CD4-positive, alpha-beta T cell treated with Interleukin-17A for 4 hours (primary cell): Measurements from ENCODE around the gene GALNT17.

Experiments used
- DNase-seq: peaks from one replicate; pipeline ENCODE4 v3.0.0-alpha.2; 2020; ENCODE audit warnings: mixed read lengths

Gene GALNT17

GRCh38 chr7:71511361-71511807 lies 379.4 kb downstream of the GALNT17 start:
- no peak for DNase-seq

DNA sequence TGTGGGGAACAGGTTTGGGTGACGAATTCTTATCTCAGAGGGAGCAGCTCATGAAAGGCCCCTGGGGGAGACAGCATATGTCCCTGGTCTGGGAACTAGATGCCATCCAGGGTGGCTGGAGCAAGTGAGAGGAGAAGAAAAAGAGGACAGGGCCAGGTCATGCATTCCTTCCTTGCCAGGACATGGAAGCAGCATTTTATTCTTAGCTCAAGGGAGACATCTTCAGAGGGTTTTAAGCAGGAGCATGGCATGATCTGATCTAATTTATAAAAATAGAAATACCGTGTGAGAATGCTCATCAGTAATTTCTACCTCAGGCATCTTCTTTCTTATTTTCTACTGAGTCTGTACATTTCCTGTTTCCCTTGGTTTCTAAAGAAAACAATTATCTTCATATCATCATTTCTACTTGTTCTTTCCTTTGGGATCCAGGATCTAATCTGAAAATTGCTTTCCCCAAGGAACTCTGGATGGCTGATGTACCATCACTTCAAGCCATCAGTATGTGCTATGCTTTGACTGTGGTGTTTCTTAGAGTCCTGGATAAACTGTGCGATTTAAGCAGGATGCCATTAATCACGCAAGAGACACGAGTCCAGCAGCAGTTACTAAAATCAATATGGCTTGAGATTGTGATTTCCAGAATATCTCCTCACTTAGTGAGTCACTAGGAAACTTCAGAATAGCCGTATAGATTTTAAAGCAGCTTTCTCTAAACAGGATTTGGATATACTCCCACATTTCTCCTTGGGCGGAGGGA lies 386.2 kb downstream of the GALNT17 start:
- DNase-seq: no peak

GRCh38 chr7:71518880-71519279 lies 386.9 kb downstream of the GALNT17 start:
- no peak for DNase-seq

DNA sequence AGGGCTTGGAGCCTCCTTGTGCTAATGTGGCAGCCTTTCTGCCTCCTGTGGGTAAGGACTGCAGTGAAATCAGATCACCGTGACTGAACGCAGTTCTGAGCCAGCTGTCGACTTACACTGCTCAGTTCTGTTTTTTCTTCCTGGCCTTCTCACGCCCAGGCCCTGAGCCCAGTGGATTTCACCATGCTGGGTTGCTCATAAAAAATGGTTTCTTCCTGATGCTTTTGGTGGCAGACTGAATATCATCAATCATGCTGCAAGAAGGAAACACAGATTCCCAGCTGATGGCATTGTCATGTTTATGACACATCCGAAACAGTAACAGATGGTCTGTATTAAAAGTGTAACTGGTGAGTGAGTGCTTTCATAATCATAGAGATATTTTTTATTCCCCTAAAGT lies 389.6 kb downstream of the GALNT17 start:
- DNase-seq: no peak

DNA sequence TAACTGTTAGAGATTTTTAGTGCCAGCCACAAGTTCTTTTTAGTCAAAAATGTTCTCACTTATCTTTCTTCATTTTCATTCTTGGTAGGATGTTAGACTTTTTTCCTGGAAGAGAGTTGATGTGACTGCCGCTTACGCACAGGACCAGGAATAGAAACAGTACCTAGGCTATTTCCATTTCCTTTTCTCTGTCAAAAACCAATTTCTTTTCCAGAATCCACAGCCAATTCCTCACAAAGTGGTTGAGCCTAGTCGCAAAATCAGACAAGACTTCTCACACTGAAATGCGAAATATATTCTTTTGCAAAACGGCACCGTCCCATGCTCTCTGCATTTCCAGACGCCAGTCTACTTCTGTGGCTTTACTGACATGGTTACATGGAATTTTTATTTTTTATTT lies 394.2 kb downstream of the GALNT17 start:
- DNase-seq: no peak

DNA sequence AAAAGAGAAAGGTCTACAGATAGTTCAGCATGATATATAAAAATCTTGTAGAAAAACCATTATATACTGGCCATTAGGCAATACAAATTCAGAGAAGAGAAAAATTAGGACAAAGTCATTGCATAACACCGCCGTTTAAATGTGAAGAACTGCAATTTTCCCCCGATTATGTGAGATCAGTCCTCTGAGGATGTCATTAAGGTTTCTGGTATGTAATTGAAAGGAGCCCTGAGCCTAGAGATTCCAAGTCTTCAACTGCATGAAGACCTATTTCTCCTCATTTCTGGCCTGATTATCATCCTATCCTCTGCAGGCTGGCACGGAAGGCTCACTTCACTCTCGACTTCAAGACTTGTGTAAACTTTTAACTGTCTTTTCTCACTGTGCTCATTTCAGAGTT lies 395.3 kb downstream of the GALNT17 start:
- DNase-seq: no peak

DNA sequence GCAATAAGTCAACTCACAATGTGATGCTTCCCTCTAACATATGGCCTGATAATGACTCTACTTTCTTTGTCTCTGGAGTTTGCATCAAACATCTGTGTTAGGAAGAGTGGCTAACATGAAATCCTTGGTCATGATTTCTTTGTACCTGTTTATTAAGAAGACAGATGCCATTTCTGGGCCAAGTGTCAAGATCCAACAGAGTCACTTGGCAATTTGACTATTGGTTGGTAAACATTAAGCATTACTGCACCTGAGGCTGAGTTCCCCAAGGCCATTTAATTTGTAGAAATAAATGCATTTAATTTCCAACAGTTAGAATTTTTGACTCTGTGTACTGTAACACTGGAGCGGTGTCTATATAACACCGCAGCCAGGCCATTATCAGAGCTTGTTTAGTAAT lies 403.7 kb downstream of the GALNT17 start:
- DNase-seq: no peak

DNA sequence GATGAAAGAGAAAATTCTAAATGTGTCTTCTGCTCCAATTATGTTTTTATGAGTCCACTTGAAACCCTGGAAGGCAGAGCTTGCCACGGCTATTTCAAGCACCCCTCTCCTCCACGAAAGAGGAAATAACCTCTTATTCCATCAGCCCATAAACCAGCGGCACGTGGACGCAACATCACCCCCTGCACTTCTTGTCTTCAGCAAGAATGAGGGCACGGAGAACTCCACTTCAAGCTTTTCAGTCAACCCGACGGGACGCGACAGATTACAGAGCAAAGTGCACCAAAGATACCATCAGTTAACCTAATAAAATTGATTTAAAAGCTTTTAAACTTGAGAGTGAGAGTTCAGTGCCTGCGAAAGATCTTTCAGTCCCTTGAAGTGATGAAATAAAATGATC lies 406.3 kb downstream of the GALNT17 start:
- no peak for DNase-seq

DNA sequence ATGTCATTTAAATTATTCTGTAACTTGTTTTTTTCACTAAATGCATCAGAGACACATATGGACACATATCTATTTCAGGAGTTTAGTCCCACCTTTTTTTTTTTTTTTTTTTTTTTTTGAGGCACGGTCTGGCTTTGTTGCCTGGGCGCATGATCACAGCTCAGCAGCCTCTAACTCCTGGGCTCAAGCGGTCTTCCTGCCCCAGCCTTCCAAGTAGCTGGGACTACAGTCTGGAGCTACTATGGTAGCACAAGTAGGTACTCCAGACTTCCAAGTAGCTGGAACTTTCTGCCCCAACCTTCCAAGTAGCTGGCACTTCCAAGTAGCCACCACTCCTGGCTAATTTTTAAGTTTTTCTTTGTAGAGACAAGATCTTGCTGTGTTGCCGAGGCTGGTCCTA lies 407.7 kb downstream of the GALNT17 start:
- no peak for DNase-seq

DNA sequence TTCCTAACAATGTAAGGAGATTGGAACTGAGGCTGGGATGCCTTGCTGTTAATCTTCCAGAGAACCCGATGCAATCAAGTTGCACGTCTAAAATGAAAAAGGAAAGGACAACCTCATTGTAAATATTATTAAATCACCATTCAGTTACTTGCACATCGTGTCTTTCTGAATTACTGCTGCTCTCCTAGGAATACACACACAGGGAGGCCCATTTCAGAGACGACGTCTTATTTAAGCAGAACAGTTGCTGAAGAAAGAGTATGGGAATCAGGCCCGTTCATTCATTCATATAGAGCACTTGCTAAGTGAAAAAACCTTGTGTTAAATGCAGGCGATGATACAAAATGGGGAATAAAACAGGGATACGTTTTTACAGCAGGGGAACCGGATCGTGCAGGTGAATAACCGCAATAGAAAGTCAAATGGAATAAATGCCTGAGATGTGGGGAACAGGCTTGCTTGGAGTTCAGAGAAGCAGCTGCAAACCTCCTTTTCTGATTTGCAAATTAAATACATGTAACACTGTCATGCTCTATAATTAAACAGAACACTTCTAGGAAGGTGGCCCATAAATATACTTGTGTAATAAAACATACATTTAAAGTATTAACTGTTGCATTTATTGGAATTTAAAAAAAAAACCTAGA lies 409.9 kb downstream of the GALNT17 start:
- DNase-seq: no peak

- no peak for DNase-seq
Measured at GRCh38 chr7:71543396-71543795, 411.5 kb downstream of the GALNT17 start.

- DNase-seq: no peak
Measured at GRCh38 chr7:71544816-71545215, 412.9 kb downstream of the GALNT17 start.

DNA sequence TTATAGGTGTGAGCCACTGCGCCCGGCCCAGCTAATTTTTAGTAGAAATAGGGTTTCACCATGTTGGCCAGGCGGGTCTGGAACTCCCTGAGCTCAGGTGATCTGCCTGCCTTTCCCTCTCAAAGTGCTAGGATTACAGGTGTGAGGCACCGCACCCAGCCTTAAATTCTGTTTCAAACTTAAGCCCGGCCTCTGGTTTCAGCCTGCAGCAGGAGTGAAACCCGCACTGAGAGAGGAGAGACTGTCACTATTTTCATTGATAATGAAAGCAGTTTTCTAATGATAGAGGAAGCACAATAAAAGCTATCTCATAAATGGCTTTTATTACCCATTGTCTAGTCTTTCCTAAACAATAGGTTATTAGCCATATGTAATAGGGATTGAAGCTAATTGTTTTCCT lies 415.5 kb downstream of the GALNT17 start:
- no peak for DNase-seq

- DNase-seq: no peak
Measured at GRCh38 chr7:71548746-71549145, 416.8 kb downstream of the GALNT17 start.

DNA sequence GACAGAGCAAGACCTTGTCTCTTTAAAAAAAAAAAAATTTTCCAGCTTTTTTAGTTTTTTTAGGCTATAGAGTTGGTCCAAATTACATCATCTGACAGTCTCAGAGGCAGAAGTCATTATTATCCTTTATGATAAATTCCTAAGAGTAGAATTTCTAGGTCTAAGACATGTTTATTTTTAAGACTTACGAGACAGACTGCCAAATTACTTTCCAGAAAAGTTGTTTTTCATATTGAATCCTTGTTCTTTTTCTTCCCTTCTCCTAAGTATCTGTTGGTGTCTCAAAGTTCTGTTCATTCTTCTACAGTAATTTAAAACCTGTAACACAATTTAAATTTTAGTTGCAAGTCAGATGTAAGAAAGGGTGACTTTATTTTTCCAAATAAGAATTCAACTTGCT lies 421.4 kb downstream of the GALNT17 start:
- DNase-seq: no peak

GRCh38 chr7:71555758-71556157 lies 423.8 kb downstream of the GALNT17 start:
- DNase-seq: no peak

- DNase-seq: no peak
Measured at GRCh38 chr7:71558806-71559613, 427.1 kb downstream of the GALNT17 start.

DNA sequence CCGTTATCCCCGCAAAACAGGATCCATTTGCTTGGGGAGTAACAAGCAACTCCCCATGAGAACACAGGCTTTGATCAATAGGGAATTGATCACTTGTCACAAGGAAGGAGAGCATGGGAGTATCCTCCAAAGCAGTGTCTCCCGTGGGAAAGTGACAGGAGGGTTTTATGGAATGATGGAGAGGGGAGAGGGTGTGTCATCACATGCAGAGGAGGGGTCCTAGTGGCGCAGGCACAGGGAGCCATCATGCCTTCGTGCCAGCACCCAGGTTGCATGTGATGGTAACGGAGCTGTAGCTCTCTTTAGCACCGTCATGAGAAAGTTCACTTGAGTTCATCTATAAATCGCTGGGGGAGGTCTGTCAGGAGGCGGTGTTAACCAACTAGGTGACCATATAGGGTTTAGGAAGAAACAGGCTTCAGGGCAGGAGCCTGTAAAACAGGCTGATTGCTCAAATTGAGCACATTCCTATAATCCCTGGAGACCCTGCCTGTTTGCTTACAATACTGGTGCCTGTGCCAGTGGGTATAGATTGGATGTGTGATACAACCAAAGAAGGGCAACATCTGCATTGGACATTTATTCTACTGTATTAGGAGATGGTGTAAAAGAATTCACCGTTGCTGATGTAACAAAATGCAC lies 428.5 kb downstream of the GALNT17 start:
- no peak for DNase-seq

- DNase-seq: no peak
Measured at GRCh38 chr7:71563276-71563675, 431.3 kb downstream of the GALNT17 start.

GRCh38 chr7:71566376-71566775 lies 434.4 kb downstream of the GALNT17 start:
- DNase-seq: no peak

- no peak for DNase-seq
Measured at GRCh38 chr7:71566991-71567390, 435.0 kb downstream of the GALNT17 start.

GRCh38 chr7:71574153-71574860 lies 442.4 kb downstream of the GALNT17 start:
- DNase-seq: no peak

DNA sequence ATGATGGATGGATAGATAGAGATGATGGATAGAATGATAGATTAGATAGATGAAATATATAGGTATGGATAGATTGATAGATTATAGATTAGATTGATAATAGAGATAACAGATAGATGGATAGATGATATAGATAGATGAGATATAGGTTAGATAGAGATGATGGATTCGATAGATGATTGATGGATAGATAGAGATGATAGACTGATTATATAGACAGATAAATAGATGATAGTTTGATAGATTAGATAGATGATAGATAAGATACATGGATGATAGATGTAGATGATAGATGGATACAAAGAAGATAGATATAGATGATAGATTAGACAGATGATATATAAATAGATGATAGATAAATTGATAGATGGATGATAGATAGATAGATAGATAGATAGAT lies 448.1 kb downstream of the GALNT17 start:
- no peak for DNase-seq
